ENCODE results near the gene PRAMEF12.
"Not testable (repeated sequence)": the region's sequence is repeated elsewhere in the genome, so short reads cannot be mapped to it uniquely, and the experiment has no call there.

PRAMEF12 gene

GRCh38 chr1:12769976-12770505 is 3.5 kb upstream of the PRAMEF12 start:
- no peak overlapping the region for H3K4me3 ChIP-seq (ENCODE audit: low read depth, low read length)

- no peak overlapping the region for H3K4me3 ChIP-seq (ENCODE audit: low read depth, low read length)
Observed at GRCh38 chr1:12770620-12771019, 2.9 kb upstream of the PRAMEF12 start.

- no peak overlapping the region for H3K4me3 ChIP-seq (ENCODE audit: low read depth, low read length)
Observed at GRCh38 chr1:12771186-12771585, 2.4 kb upstream of the PRAMEF12 start.

GRCh38 chr1:12772520-12772919 is 1.0 kb upstream of the PRAMEF12 start:
- H3K4me3 ChIP-seq (ENCODE audit: low read depth, low read length) = no peak overlapping the region

- no peak overlapping the region for H3K4me3 ChIP-seq (ENCODE audit: low read depth, low read length)
Observed at GRCh38 chr1:12774801-12775345, 1.3 kb downstream of the PRAMEF12 start.

GRCh38 chr1:12775443-12775842 is 1.9 kb downstream of the PRAMEF12 start:
- no peak overlapping the region for H3K4me3 ChIP-seq (ENCODE audit: low read depth, low read length)

- no peak overlapping the region for H3K4me3 ChIP-seq (ENCODE audit: low read depth, low read length)
Observed at GRCh38 chr1:12776801-12777557, 3.4 kb downstream of the PRAMEF12 start.

GRCh38 chr1:12778061-12778460 is 4.5 kb downstream of the PRAMEF12 start:
- H3K4me3 ChIP-seq (ENCODE audit: low read depth, low read length) = no peak overlapping the region

GRCh38 chr1:12778907-12779306 is 5.4 kb downstream of the PRAMEF12 start:
- no peak overlapping the region for H3K4me3 ChIP-seq (ENCODE audit: low read depth, low read length)

- not testable (repeated sequence) for H3K4me3 ChIP-seq (ENCODE audit: low read depth, low read length)
Observed at GRCh38 chr1:12781488-12781887, 8.0 kb downstream of the PRAMEF12 start.

GRCh38 chr1:12783783-12784182 is 10.2 kb downstream of the PRAMEF12 start:
- not testable (repeated sequence) for H3K4me3 ChIP-seq (ENCODE audit: low read depth, low read length)

- not testable (repeated sequence) for H3K4me3 ChIP-seq (ENCODE audit: low read depth, low read length)
Observed at GRCh38 chr1:12784729-12785128, 11.2 kb downstream of the PRAMEF12 start.

- not testable (repeated sequence) for H3K4me3 ChIP-seq (ENCODE audit: low read depth, low read length)
Observed at GRCh38 chr1:12791097-12791496, 17.6 kb downstream of the PRAMEF12 start, which contains the start of gene PRAMEF1. Gene PRAMEF1 (plus strand): TSS chr1:12791397. CDS start chr1:12793228, 1,831 bp downstream.

GRCh38 chr1:12798911-12799310 is 25.4 kb downstream of the PRAMEF12 start:
- no peak overlapping the region for H3K4me3 ChIP-seq (ENCODE audit: low read depth, low read length)

GRCh38 chr1:12799730-12800129 is 26.2 kb downstream of the PRAMEF12 start:
- H3K4me3 ChIP-seq (ENCODE audit: low read depth, low read length) = no peak overlapping the region

GRCh38 chr1:12809933-12810332 is 36.4 kb downstream of the PRAMEF12 start:
- H3K4me3 ChIP-seq (ENCODE audit: low read depth, low read length) = no peak overlapping the region

- no peak overlapping the region for H3K4me3 ChIP-seq (ENCODE audit: low read depth, low read length)
Observed at GRCh38 chr1:12810691-12811408, 37.3 kb downstream of the PRAMEF12 start.

GRCh38 chr1:12811409-12811784 is 37.9 kb downstream of the PRAMEF12 start:
- no peak overlapping the region for H3K4me3 ChIP-seq (ENCODE audit: low read depth, low read length)

- H3K4me3 ChIP-seq (ENCODE audit: low read depth, low read length) = not testable (repeated sequence)
Observed at GRCh38 chr1:12819061-12819460, 45.5 kb downstream of the PRAMEF12 start.
